PC-3 (cell line): ENCODE measurements around the gene FGGY. TPM values are rescaled to one million over a fixed set of nuclear protein-coding genes. Genes with fewer than 3 reads are reported as not detected.

Experiments used
- ATAC-seq: fragments of 200-7000 bp; cut with Tn5 transposase; 2 replicates; pipeline ENCODE4 v1.9.1; 2020; ENCODE audit warnings: mild to moderate bottlenecking, moderate library complexity
- BruUV-seq: library from RNA; stranded (reverse); fragments of 400-500 nt; replicated peaks from 2 replicates; lab custom pipeline; 2021; lab: Mats Ljungman, UMichigan
- CTCF ChIA-PET: fragments of 300-600 bp; sonication (Branson Sonifier 250); formaldehyde crosslinking; loops from one replicate; lab custom pipeline; 2022; ENCODE audit warnings: antibody characterized with exemption; lab: Charles Lee
- POLR2A ChIA-PET: fragments of 300-600 bp; sonication (Branson Sonifier 250); formaldehyde crosslinking; loops from one replicate; lab custom pipeline; 2022; ENCODE audit warnings: antibody characterized with exemption; ENCODE audit not compliant: unreplicated experiment; lab: Charles Lee
- DNase-seq: peaks from one replicate; pipeline ENCODE4 v3.0.0-alpha.2; 2015
- H2AFZ ChIP-seq: fragments of 300-600 bp; sonication (generic); 2 replicates; pipeline ENCODE4 v1.6.0; 2016; ENCODE audit warnings: antibody characterized with exemption, low read length
- H3F3A ChIP-seq: fragments of 300-600 bp; sonication (generic); one replicate; pipeline ENCODE4 v1.6.0; 2017; ENCODE audit warnings: antibody characterized with exemption, low read length, control low read depth, mild to moderate bottlenecking; ENCODE audit not compliant: unreplicated experiment
- H3K27ac ChIP-seq: fragments of 300-600 bp; sonication (generic); 2 replicates; pipeline ENCODE4 v1.5.1; 2016; ENCODE audit warnings: mild to moderate bottlenecking, low read length
- H3K27me3 ChIP-seq: fragments of 300-600 bp; sonication (generic); 2 replicates; pipeline ENCODE4 v1.6.1; 2016; ENCODE audit warnings: low read length, mixed read lengths
- H3K36me3 ChIP-seq: fragments of 300-600 bp; sonication (generic); 2 replicates; pipeline ENCODE4 v1.6.1; 2016; ENCODE audit warnings: low read depth, mixed run types, low read length, mixed read lengths
- H3K4me1 ChIP-seq: fragments of 300-600 bp; sonication (generic); 2 replicates; pipeline ENCODE4 v1.5.1; 2016; ENCODE audit warnings: low read length; ENCODE audit not compliant: insufficient read depth
- H3K4me2 ChIP-seq: fragments of 300-600 bp; sonication (generic); 2 replicates; pipeline ENCODE4 v1.6.0; 2016; ENCODE audit warnings: low read length
- H3K4me3 ChIP-seq: fragments of 300-600 bp; sonication (generic); 2 replicates; pipeline ENCODE4 v1.5.1; 2016; ENCODE audit warnings: mild to moderate bottlenecking, low read length, mixed read lengths
- H3K79me2 ChIP-seq: fragments of 300-600 bp; sonication (generic); 2 replicates; pipeline ENCODE4 v1.6.1; 2017; ENCODE audit warnings: low read length, mixed read lengths
- H3K9ac ChIP-seq: fragments of 300-600 bp; sonication (generic); 2 replicates; pipeline ENCODE4 v1.6.0; 2016; ENCODE audit warnings: mild to moderate bottlenecking, low read length
- H3K9me2 ChIP-seq: fragments of 300-600 bp; sonication (generic); replicated peaks from 2 replicates; pipeline ENCODE4 v1.6.1; 2016; ENCODE audit warnings: mixed run types, low read length, mixed read lengths
- H3K9me3 ChIP-seq: fragments of 300-600 bp; sonication (generic); 2 replicates; pipeline ENCODE4 v1.6.1; 2016; ENCODE audit warnings: low read length, mixed read lengths
- H4K20me1 ChIP-seq: fragments of 300-600 bp; sonication (generic); 2 replicates; pipeline ENCODE4 v1.6.1; 2016; ENCODE audit warnings: low read length, mixed read lengths
- CTCF ChIP-seq: fragments of 300-600 bp; sonication (generic); conservative IDR thresholded peaks from 2 replicates; pipeline ENCODE4 v1.5.1; 2017; ENCODE audit warnings: antibody characterized with exemption, low read depth, mild to moderate bottlenecking, low read length
- EZH2 ChIP-seq: fragments of 300-600 bp; sonication (generic); IDR thresholded peaks from one replicate; pipeline ENCODE4 v1.6.1; 2017; ENCODE audit warnings: antibody characterized with exemption, mild to moderate bottlenecking, low read length; ENCODE audit not compliant: unreplicated experiment
- EZH2phosphoT487 ChIP-seq: fragments of 300-600 bp; sonication (generic); IDR thresholded peaks from 2 replicates; pipeline ENCODE4 v1.6.1; 2018; ENCODE audit warnings: mild to moderate bottlenecking, antibody characterized with exemption, low read length, borderline replicate concordance
- intact Hi-C: fragments of 100-400 bp; cut with micrococcal nuclease; formaldehyde crosslinking; loops from 2 replicates; pipeline ENCODE4 v1.9.0; 2023
- total RNA-seq: library from RNA; depleted of rRNA; stranded (reverse); fragments of >200 nt; gene quantifications from 2 replicates; pipeline ENCODE4 v1.2.3, GENCODE V29; 2014

Gene FGGY
- total RNA-seq, 1 experiment from 2014 or later: 7.4 TPM

GRCh38 chr1:59597420-59598119, 300.7 kb downstream of the FGGY start:
- Histone ChIP-seq H3F3A (no peaks in the 10 kb centered on the region), H2AFZ (no peak overlapping the region), H3K9me2 (no peaks in the 10 kb centered on the region), H3K36me3 (no peaks in the 10 kb centered on the region), H3K27ac (peak overlapping the region; percentile 94), H3K9ac (no peak overlapping the region), H3K27me3 (no peaks in the 10 kb centered on the region), H3K4me1 (peaks cover 25% of the 10 kb centered on the region), H3K79me2 (no peaks in the 10 kb centered on the region), H3K9me3 (no peaks in the 10 kb centered on the region), H4K20me1 (no peaks in the 10 kb centered on the region), H3K4me3 (no peak overlapping the region), H3K4me2 (no peak overlapping the region)
- ATAC-seq (no peak), DNase-seq (no peak)
- CTCF ChIA-PET: no interaction called here
- POLR2A ChIA-PET: no interaction called here
- no TSS peak for BruUV-seq
- TF ChIP-seq EZH2phosphoT487 (no peak), CTCF (no peak), EZH2 (no peak)
- intact Hi-C loops: loop anchor here (5.0 to 10.0 kb wide), 3 partner anchors 100 to 813 kb away; partner anchors contain the start of gene JUN

DNA sequence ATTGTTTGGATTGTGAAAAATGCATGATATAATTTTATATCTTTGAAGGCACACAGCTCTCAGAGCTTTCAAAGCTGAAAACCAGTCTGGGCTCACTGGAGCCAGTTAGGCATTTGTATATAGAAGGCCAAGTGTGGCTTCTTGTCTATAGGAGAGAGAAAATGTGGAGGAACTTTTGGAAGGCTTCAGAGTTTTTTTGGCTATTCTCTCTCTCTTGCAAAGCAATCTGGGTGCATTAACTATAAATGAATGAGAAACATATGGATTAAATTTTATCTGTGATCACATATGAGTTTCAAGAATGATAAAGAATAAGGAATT, 301.2 kb downstream of the FGGY start:
- no peak overlapping the region for H2AFZ ChIP-seq
- intact Hi-C loops: loop anchor here (5.0 to 10.0 kb wide), 3 partner anchors 99 to 813 kb away; partner anchors contain the start of gene JUN
- no peaks in the 10 kb centered on the region for H3K9me3 ChIP-seq
- H3K9me2 ChIP-seq: no peaks in the 10 kb centered on the region
- BruUV-seq: no TSS peak
- DNase-seq (no peak), ATAC-seq (no peak)
- no peak overlapping the region for H3K9ac ChIP-seq
- H3K79me2 ChIP-seq: no peaks in the 10 kb centered on the region
- POLR2A ChIA-PET: no interaction called here
- H3F3A ChIP-seq: no peaks in the 10 kb centered on the region
- H3K4me3 ChIP-seq: no peak overlapping the region
- H4K20me1 ChIP-seq: no peaks in the 10 kb centered on the region
- no peaks in the 10 kb centered on the region for H3K27me3 ChIP-seq
- peaks cover 25% of the 10 kb centered on the region for H3K4me1 ChIP-seq
- no peak overlapping the region for H3K27ac ChIP-seq
- CTCF ChIA-PET: no interaction called here
- no peaks in the 10 kb centered on the region for H3K36me3 ChIP-seq
- no peak for TF ChIP-seq EZH2phosphoT487
- no peak for TF ChIP-seq EZH2
- no peak for TF ChIP-seq CTCF
- H3K4me2 ChIP-seq: no peak overlapping the region

GRCh38 chr1:59601041-59601441, 304.1 kb downstream of the FGGY start:
- H3K36me3 ChIP-seq: no peaks in the 10 kb centered on the region
- intact Hi-C loops: no loop called here
- ATAC-seq (no peak), DNase-seq (no peak)
- BruUV-seq: no TSS peak
- H3K27me3 ChIP-seq: no peaks in the 10 kb centered on the region
- no peak overlapping the region for H3K9ac ChIP-seq
- H3F3A ChIP-seq: no peaks in the 10 kb centered on the region
- H3K27ac ChIP-seq: no peak overlapping the region
- ChIA-PET CTCF (no interaction called here), POLR2A (no interaction called here)
- no peaks in the 10 kb centered on the region for H3K79me2 ChIP-seq
- no peak overlapping the region for H3K4me2 ChIP-seq
- H2AFZ ChIP-seq: no peak overlapping the region
- H3K4me1 ChIP-seq: peaks cover 11% of the 10 kb centered on the region
- H3K9me2 ChIP-seq: no peaks in the 10 kb centered on the region
- no peaks in the 10 kb centered on the region for H3K9me3 ChIP-seq
- no peak overlapping the region for H3K4me3 ChIP-seq
- no peaks in the 10 kb centered on the region for H4K20me1 ChIP-seq
- no peak for TF ChIP-seq CTCF
